GM18520 (cell line): ENCODE measurements around the gene MYO1B.

ENCODE experiments used
- ATAC-seq: cut with Tn5 transposase; IDR thresholded peaks from one replicate; pipeline ENCODE4 v1.9.1; 2021; ENCODE audit not compliant: unreplicated experiment

MYO1B gene

DNA sequence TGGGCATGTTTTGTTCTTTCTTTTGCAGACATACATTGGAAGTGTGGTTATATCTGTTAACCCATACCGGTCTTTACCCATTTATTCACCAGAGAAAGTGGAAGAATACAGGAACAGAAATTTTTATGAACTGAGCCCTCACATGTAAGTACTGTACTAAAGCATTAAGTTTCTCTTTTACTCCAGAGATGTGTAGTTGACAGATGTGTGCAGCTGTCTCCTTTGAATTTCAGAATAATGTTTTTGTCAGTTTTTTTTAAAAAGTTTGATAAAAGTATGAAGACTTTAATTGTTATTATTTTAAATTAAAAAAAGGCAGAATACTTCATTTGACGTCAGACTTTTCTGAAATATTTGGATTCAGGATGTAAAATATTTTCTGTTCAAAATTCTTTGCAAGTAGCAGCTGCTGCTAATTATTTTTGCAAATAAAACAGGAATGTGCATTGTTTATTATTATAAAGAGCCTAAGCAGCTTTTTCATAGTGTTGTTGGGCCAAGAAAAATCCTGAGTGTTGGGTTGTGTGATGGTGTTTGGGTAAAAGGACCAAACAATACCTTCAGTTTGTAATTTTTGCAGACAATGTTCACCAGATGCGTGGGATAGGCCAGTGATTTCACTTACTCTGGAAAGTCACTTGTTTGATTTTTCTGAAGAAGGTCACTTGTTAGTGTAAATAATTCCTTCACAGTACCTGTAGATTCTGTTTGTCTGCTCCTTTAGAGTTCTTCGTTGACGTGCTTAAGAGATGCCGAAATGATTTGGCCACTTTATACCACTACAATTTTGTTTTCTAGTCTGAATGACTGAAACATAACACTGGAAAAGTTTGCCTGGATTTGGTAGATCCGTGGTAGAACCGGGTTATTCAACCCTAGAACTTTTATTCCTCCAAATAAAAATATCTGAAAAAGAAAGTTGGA lies 51.1 kb downstream of the MYO1B start:
- ATAC-seq, result no peak

- ATAC-seq, result no peak
Observed at GRCh38 chr2:191297033-191297432, 51.8 kb downstream of the MYO1B start.

- ATAC-seq, result no peak
Observed at GRCh38 chr2:191298306-191298705, 53.1 kb downstream of the MYO1B start.

GRCh38 chr2:191299010-191299409 lies 53.8 kb downstream of the MYO1B start:
- no peak for ATAC-seq

- no peak for ATAC-seq
Observed at GRCh38 chr2:191299866-191300265, 54.7 kb downstream of the MYO1B start.

DNA sequence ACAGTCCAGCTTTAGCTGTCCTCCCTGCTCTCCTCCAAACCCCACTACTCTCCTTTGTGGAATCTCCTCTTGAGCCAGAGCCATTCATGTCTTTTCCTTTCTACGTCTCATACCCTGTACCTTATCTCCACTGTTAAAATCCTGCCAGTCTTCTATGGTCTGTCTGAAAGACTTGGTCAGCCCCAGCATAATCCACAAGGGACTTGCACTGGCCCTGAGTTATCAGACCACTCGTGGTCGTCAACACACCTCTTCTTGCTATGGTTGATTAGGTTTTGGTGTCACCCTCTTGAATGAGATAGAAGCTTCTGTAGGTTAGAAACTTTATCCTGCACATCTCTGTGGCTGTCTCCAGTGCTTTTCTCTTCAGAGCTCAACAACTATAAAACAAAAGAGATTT lies 56.8 kb downstream of the MYO1B start:
- ATAC-seq, result no peak

DNA sequence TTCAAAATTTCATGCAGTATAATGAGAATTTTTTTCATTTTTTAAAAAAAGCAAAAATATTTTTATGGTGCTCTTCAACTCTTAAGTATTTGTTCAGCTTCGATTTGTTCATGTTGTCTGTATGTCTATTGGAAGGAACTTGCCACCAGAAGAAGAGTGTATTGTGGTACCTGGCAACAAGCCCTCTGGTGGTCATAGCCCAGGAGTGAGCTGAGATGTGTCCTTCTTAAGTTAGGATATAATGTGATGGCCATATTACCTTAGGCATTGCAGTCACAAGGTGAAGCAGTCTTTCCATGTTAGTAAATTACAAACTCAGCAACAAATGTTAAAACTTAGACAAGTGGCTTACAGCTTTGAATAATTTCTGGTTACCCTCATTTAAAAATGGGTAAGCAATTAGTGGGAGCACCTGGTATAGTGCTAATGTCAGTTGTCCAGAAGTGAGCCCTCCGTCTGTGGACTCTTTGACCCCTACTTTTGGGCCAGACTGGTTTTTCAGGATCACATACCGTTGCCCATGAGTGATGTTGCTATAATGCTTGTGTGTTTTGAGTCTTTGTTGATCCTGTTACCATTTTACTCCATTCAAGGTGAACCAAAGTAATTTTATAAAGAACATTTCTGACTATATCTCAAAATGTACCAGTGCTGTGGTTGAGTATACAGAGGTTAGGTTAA lies 57.4 kb downstream of the MYO1B start:
- no peak for ATAC-seq

GRCh38 chr2:191303140-191304005 lies 58.2 kb downstream of the MYO1B start:
- no peak for ATAC-seq

GRCh38 chr2:191304939-191305875 lies 60.0 kb downstream of the MYO1B start:
- no peak for ATAC-seq

DNA sequence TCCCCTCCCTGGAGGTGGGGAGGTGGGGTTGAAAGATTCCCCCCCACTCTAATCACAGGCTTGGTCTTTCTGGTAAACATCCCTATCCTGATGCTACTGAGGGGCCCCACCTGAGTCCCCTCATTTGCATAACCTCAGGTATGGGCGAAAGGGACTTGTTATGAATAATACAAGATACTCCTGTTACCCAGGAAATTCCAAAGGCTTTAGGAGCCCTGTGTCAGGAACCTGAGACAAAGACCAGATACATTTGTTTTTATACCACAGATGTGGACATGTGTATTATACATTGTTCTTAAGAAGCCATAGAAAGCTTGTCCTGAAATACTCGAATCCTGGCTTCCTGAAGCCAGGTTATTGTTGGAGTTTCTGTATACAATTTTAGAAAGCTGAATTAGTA lies 62.8 kb downstream of the MYO1B start:
- no peak for ATAC-seq

DNA sequence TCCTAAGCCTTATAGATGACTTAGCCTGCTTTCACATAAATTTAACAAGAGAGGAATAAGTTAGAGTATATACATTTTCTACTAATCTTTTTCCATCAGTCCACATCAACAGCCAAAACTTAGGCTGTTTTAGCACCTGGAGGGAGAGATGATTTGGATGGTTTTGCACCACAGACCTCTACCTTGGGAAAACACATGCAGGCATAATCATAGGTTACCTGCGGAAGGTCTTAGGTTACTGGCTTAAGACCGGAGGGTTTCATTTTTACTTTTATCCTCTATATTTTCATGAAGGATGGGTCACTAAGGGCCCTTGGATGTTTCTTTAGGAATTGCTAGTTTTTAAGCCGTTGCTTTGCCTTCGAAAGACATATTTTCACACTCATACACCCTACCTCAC lies 66.0 kb downstream of the MYO1B start:
- no peak for ATAC-seq

DNA sequence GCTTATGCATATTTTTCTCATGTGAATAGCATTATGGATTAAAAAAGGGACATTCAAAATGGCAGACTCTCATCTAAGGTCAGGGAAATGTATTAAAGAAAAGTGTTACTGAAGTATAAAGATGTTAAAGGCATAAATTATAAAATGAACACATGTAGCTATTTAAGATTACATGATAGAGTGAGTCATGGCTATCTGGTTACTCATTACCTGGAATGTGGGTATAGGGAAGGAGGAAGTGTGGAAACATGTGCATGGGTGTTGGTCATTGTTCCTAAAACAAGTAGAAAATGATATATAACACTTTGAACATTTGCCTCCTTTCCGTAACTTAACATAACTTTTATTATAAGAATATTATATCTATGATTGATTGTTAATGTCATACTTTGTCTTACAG lies 66.4 kb downstream of the MYO1B start:
- no peak for ATAC-seq

- no peak for ATAC-seq
Observed at GRCh38 chr2:191312163-191312562, 67.0 kb downstream of the MYO1B start.

DNA sequence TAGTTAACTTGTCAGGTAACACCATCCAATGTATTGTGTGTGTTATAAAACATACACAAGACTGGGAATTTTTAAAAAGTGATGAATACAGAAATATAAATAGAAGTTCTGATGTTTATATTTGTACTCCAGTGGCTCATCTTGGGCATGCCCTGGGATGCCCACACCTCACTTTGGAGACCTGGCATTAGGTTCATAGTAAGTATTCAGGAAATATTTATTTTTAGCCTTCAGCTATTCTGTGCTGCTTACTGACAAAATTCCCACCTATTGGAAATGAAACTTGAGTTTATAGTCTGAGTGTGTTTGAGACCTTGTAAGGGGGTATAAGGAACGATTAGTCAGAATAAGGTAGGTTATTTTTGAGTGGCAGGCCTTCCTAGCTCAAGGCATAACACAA lies 67.5 kb downstream of the MYO1B start:
- ATAC-seq, result no peak

GRCh38 chr2:191314697-191315364 lies 69.6 kb downstream of the MYO1B start:
- ATAC-seq, result no peak

DNA sequence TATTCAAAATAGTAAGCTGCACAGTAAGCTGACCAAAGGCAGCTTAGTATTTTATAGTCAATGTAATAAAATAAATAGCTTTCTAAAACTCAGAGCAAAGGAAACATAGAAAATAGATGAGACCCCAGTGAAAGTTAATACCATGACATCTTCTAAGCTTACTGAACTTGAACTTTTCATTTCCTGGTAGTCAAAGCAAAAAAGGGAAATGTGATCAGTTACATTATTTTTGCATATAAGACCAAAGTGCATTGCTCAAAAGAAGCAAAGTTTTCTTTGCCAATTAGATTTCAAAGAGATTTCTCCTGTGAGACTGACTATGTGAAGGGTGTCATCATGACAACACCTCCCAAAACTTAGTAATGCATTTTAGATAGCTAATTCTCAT lies 70.2 kb downstream of the MYO1B start:
- ATAC-seq, result no peak

DNA sequence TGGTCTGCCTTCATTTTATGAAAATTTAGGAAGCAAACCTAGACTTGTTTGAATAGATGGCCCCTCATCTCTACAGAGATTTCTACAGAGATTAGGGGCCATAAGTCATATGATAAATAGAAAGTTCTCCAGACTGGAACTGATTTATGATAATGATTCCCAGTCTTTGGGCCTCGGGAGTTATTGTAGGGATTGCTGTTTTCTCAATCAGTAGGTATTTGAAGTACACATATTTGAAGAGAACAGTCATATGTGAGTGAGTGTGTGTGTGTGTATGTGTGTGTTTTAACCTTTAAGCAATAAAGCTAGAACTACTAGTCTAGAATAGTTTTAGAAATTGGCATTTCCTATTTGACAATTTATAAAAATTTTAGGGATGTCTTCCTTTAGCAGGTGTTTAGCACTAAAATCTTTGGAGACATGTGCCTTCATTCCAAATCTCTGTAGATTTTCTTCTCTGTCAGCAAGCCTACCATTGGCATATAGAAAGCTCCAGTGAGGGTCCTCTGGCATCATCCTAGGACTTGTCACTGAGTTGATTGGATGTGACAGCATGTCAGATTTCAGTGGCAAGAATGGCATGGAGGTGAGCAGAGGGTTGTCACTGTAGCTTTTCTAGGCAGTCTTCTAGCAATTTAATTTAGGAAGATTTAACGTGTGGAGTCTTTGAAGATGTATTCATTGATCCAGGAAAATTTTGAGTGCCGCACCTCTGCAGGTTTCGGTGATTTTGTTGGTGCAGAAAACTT lies 71.2 kb downstream of the MYO1B start:
- no peak for ATAC-seq

GRCh38 chr2:191318037-191318728 lies 73.0 kb downstream of the MYO1B start:
- ATAC-seq, result no peak

GRCh38 chr2:191318729-191319078 lies 73.5 kb downstream of the MYO1B start:
- ATAC-seq, result no peak
